Activated CD8-positive, alpha-beta memory T cell treated with anti-CD3 and anti-CD28 coated beads for 36 hours (primary cell): ENCODE data around the gene RECQL5. TPM values are rescaled to one million over a fixed set of nuclear protein-coding genes. Genes with fewer than 3 reads are reported as not detected.

Experiments
- CTCF ChIA-PET: fragments of 350-600 bp; sonication (Branson Sonifier 250); formaldehyde crosslinking; loops from one replicate; lab custom pipeline; 2021; ENCODE audit warnings: antibody characterized with exemption; lab: Charles Lee
- POLR2A ChIA-PET: fragments of 350-600 bp; sonication (Branson Sonifier 250); formaldehyde crosslinking; loops from one replicate; lab custom pipeline; 2021; ENCODE audit warnings: antibody characterized with exemption; lab: Charles Lee
- total RNA-seq, 2 experiments: library from RNA; stranded (reverse); gene quantifications; one replicate each; pipeline ENCODE4 v1.2.3, GENCODE V29; 2021

Gene RECQL5
- 10 to 100 TPM; 27.6 to 29.5 TPM for total RNA-seq

- CTCF ChIA-PET, result interaction anchor here (1.6 to 3.4 kb wide), 5 partner anchors 21 to 87 kb away, joined by 4 to 17 read pairs (median 5); partner anchors contain the start of gene SMIM5
- POLR2A ChIA-PET, result interaction anchor here (0.5 to 0.6 kb wide), 2 partner anchors 11 to 176 kb away, joined by 3 read pairs; no protein-coding TSS in a partner anchor
Measured at GRCh38 chr17:75666959-75667790, at the start of gene RECQL5, which contains the start of gene SAP30BP. Gene RECQL5 (minus strand): TSS chr17:75667154. CDS start chr17:75666557, 597 bp downstream. Gene SAP30BP (plus strand): TSS chr17:75667338. CDS start chr17:75667373, 35 bp downstream.

- CTCF ChIA-PET, result no interaction called here
- POLR2A ChIA-PET, result no interaction called here
Measured at GRCh38 chr17:75712446-75712845, 45.5 kb upstream of the RECQL5 start.

DNA sequence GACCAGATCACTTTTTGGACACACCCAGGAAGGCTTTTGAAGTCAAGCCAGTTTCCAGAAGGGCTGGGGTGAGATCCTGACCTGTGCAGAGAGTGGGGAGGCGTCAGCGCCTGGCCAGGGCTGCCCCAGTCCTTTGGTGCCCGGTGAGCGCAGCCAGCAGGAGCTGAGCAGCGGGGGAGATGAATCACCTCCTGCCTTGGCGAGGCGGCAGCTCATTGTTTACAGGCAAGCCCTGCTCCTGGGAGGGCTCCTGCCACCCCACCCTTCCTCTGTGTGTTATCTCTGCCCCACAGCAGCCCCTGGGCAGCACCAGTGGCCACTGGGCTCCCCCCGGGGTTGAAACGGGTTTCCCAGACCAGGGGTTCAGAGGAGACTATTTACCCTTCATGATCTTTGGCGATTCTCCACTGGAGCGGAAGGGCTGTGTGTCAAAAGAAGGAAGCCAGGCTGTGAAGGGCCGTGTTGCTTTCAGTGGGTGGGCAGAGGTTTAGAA, 40.2 kb upstream of the RECQL5 start:
- CTCF ChIA-PET, result interaction anchor here (1.6 kb wide), 1 partner anchor 43 kb away, joined by 4 read pairs; no protein-coding TSS in a partner anchor
- POLR2A ChIA-PET, result no interaction called here

DNA sequence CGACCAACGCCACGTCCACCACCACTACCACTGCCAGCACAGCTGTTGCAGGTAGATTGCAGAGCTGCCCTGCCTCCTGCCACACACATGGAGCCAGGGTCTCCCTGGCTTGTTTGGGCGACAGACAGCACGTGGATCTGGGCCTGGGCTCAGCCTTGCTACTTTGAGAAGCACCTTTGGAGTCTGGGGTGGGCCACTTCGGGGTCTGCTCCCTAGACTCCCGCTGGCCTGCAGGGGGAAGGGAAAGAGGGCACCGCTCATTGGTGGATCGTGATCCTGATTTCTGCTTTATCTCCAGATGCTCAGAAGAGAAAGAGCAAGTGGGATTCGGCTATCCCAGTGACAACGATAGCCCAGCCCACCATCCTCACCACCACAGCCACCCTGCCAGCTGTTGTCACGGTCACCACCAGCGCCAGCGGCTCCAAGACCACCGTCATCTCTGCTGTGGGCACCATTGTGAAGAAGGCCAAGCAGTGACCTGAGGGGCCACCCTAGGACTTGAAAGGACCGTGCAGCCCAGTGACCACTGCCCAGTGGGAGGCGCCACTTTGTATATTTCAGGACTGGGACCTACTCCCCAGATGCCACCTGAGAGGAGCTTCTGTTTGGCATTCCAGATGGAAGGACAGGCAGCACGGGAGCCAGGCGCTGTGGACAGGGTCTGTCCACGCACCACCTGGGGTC, 39.2 kb upstream of the RECQL5 start:
- ChIA-PET CTCF (interaction anchor here (0.7 to 1.6 kb wide), 2 partner anchors 42 to 44 kb away, joined by 3 to 4 read pairs; no protein-coding TSS in a partner anchor), POLR2A (no interaction called here)

- ChIA-PET POLR2A (no interaction called here), CTCF (interaction anchor here (0.7 to 1.2 kb wide), 2 partner anchors 43 kb away, joined by 3 to 4 read pairs; no protein-coding TSS in a partner anchor)
Measured at GRCh38 chr17:75704963-75705875, 38.3 kb upstream of the RECQL5 start.

DNA sequence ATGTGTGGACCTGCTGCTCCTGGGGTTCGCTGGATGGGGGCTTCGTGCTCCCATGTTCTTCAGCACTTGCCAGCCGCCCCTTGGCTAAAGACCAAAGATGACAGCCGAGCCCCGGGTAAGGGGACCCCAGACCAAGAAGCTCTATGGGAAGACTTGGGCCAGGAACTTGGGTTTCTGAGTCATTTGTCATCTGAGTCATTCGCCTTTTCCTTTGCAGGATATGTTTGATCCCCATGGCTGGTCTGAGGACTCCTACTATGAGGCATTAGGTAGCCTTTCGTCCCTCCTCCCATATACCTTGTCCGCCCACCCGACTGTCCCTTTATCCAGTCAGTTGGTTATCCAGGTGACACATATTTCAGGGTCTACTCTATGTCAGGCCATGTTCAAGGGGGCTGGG, 36.6 kb upstream of the RECQL5 start:
- CTCF ChIA-PET, result interaction anchor here (0.6 to 0.8 kb wide), 2 partner anchors 44 to 921 kb away, joined by 3 to 4 read pairs; no protein-coding TSS in a partner anchor
- POLR2A ChIA-PET, result no interaction called here

DNA sequence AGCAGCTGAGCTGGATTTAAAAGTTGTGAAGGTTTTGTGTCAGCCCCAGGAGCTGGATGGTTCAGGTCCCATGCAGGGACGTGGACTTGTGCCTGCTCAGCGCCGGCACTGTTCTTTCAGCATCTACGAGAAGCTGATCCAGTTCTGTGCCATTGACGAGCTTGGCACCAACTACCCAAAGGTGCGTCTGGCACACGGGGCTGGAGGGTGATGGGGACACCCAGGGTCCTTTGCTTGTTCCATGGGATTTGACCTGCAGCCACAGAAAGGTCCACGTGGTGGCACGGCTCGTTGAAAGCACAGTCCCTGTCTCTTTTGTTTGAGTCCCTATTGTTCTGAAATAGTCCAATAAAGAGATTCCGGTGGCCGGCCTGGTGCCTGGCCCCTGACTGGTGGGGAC, 36.2 kb upstream of the RECQL5 start:
- POLR2A ChIA-PET, result no interaction called here

DNA sequence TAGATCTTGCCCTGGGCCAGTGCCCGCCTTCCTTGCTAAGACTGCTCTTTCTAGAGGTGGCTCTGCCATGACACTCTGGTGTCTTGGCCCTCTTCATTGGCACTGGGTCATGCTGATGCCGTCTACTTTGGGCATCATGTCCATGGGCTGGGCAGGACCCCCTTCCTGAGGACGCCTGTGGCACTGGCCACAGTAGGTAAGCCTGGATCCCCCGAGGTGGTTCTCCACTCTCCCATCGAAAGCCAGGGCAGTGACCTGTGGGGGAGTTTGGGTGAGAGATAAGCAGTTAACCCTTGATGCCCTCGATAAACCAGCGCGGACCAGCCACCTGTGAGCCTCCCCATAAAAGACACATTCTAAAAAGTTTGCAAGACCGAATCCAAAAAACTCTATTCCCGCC, 34.3 kb upstream of the RECQL5 start:
- ChIA-PET POLR2A (no interaction called here), CTCF (no interaction called here)

More for the DNA sequence above, 36.2 kb upstream of the RECQL5 start:
- CTCF ChIA-PET, result interaction anchor here (0.6 to 0.9 kb wide), 3 partner anchors 45 to 921 kb away, joined by 3 to 4 read pairs (median 3); no protein-coding TSS in a partner anchor

GRCh38 chr17:75698659-75699058, 31.7 kb upstream of the RECQL5 start:
- ChIA-PET CTCF (interaction anchor here (1.2 kb wide), 1 partner anchor 51 kb away, joined by 6 read pairs; no protein-coding TSS in a partner anchor), POLR2A (no interaction called here)

- ChIA-PET POLR2A (interaction anchor here (0.5 kb wide), 1 partner anchor 50 kb away, joined by 8 read pairs; no protein-coding TSS in a partner anchor), CTCF (interaction anchor here (1.2 kb wide), 1 partner anchor 52 kb away, joined by 6 read pairs; no protein-coding TSS in a partner anchor)
Measured at GRCh38 chr17:75697651-75698291, 30.8 kb upstream of the RECQL5 start.

- POLR2A ChIA-PET, result no interaction called here
- CTCF ChIA-PET, result no interaction called here
Measured at GRCh38 chr17:75695830-75696271, 28.9 kb upstream of the RECQL5 start.

DNA sequence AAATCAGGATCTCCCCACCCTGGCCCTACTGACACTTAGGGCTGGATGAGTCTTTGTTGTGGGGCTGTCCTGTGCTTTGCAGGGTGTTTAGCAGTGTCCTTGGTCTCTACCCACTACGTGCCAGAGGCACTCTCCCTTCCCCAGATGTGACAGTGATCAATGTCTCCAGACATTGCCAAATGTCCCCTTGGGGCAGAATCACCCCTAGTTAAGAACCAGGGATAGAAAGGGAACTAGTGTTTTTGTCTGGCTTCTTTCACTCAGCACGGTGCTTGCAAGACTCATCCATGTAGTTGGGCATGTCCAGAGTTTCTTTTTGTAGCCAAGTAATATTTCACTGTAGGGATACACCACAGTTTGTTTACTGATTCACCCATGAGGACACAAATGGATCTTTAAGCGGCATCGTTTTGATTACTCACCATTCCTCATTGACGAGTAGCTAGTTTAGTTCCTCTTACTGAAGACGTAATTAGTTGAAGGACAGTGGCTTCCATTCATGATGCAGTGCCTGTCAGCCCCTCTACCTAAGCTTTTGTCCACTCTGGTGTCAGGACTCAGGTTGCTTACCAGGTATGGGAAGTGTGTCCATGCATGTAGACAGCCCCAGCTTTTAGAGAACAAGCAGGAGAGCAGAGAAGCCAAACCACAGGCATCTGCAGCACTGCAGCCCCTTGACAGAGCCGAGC, 28.3 kb upstream of the RECQL5 start:
- POLR2A ChIA-PET, result no interaction called here
- CTCF ChIA-PET, result no interaction called here

- ChIA-PET POLR2A (no interaction called here), CTCF (no interaction called here)
Measured at GRCh38 chr17:75694536-75694935, 27.6 kb upstream of the RECQL5 start.

GRCh38 chr17:75693500-75694481, 26.8 kb upstream of the RECQL5 start:
- ChIA-PET CTCF (interaction anchor here (0.8 to 2.3 kb wide), 2 partner anchors 11 to 53 kb away, joined by 3 to 5 read pairs; no protein-coding TSS in a partner anchor), POLR2A (no interaction called here)

- CTCF ChIA-PET, result interaction anchor here (2.3 kb wide), 1 partner anchor 10 kb away, joined by 5 read pairs; no protein-coding TSS in a partner anchor
- POLR2A ChIA-PET, result no interaction called here
Measured at GRCh38 chr17:75692976-75693375, 26.0 kb upstream of the RECQL5 start.
